DOHH2 (cell line): ENCODE measurements around the gene SORD.
"Not testable (repeated sequence)": the region's sequence is repeated elsewhere in the genome, so short reads cannot be mapped to it uniquely, and the experiment has no call there.

Experiments used
- CTCF ChIP-seq: fragments of 200-600 bp; sonication (generic); IDR thresholded peaks from one replicate; pipeline ENCODE4 v1.5.1; 2014; ENCODE audit warnings: antibody characterized with exemption, mild to moderate bottlenecking, low read depth, low read length; ENCODE audit not compliant: poor library complexity, severe bottlenecking
- EZH2phosphoT487 ChIP-seq: fragments of 200-600 bp; sonication (generic); IDR thresholded peaks from 2 replicates; pipeline ENCODE4 v1.6.1; 2017; ENCODE audit warnings: borderline replicate concordance, mild to moderate bottlenecking, antibody characterized with exemption, low read length, moderate library complexity, mixed read lengths

- not testable (repeated sequence) for TF ChIP-seq CTCF, EZH2phosphoT487
Measured at GRCh38 chr15:44979617-44980339, 43.2 kb upstream of the SORD start.
